ENCODE results near the gene PHKA1. TPM values are rescaled to one million over a fixed set of nuclear protein-coding genes. Genes with fewer than 3 reads are reported as not detected.

The PHKA1 gene
- total and polyA plus RNA-seq, 2 experiments from 2014 or later: 2.6 to 6.8 TPM

GRCh38 chrX:72685018-72685417 is 29.1 kb downstream of the PHKA1 start:
- Mint-ChIP-seq H3K27ac (no peak overlapping the region), H3K36me3 (ENCODE audit: low read depth) (peaks cover 13% of the 10 kb centered on the region), H3K4me3 (no peak overlapping the region), H3K27me3 (ENCODE audit: insufficient read depth, low read depth, poor library complexity) (no peaks in the 10 kb centered on the region), H3K9me3 (peaks cover 12% of the 10 kb centered on the region), H3K4me1 (peaks cover 4% of the 10 kb centered on the region; the same call in 2 of the 3 replicates)
- Histone ChIP-seq H2AFZ (no peak overlapping the region), H3K4me3 (no peak overlapping the region), H3K27ac (ENCODE audit: low read depth) (no peak overlapping the region), H4K20me1 (replicated peaks; ENCODE audit: insufficient read depth) (no peaks in the 10 kb centered on the region), H3F3A (replicated peaks; ENCODE audit: low read depth) (no peaks in the 10 kb centered on the region), H3K4me2 (no peak overlapping the region), H3K9me2 (ENCODE audit: insufficient read depth) (no peaks in the 10 kb centered on the region), H3K36me3 (ENCODE audit: insufficient read depth) (no peaks in the 10 kb centered on the region; the same call in 1 of the 2 replicates), H3K79me2 (replicated peaks; ENCODE audit: insufficient read depth) (no peaks in the 10 kb centered on the region), H3K27me3 (ENCODE audit: insufficient read depth) (no peaks in the 10 kb centered on the region), H3K4me1 (ENCODE audit: insufficient read depth) (no peaks in the 10 kb centered on the region)
- TF ChIP-seq CREB1 (CRISPR knock-in tag; IDR thresholded peaks at IDR 0.05; ENCODE audit: low read depth) (no peak), EZH2phosphoT487 (IDR thresholded peaks at IDR 0.05; ENCODE audit: unreplicated experiment) (no peak), ZNF462 (CRISPR knock-in tag; IDR thresholded peaks at IDR 0.05) (no peak), STAT1 (IDR thresholded peaks at IDR 0.05; ENCODE audit: unreplicated experiment) (no peak), REST (IDR thresholded peaks at IDR 0.05; ENCODE audit: unreplicated experiment) (no peak), ETS1 (IDR thresholded peaks at IDR 0.05) (no peak), CTCF (conservative IDR thresholded peaks at IDR 0.05; ENCODE audit: low read depth in 2 of 2) (no peak), JUNB (IDR thresholded peaks at IDR 0.05; ENCODE audit: unreplicated experiment) (no peak), EZH2 (IDR thresholded peaks at IDR 0.05; ENCODE audit: low read depth, unreplicated experiment) (no peak), POLR2AphosphoS5 (IDR thresholded peaks at IDR 0.05; ENCODE audit: low read depth) (no peak), NANOG (IDR thresholded peaks at IDR 0.05; ENCODE audit: borderline replicate concordance) (no peak), ZNF114 (CRISPR knock-in tag; IDR thresholded peaks at IDR 0.05) (no peak), ZNF331 (CRISPR knock-in tag; IDR thresholded peaks at IDR 0.05; ENCODE audit: low read depth) (no peak)
- ATAC-seq (no peak), DNase-seq (ENCODE audit: low spot score) (no peak)

Measured in GM23338 (cell line).